RWPE1 (cell line): ENCODE measurements around the gene STK32B.

ENCODE experiments used
- CTCF ChIA-PET: fragments of 350-600 bp; sonication (Branson Sonifier 250); formaldehyde crosslinking; extraction: SDS; loops from one replicate; lab custom pipeline; 2021; lab: Yijun Ruan, JAX
- POLR2A ChIA-PET: fragments of 400-600 bp; formaldehyde crosslinking; extraction: SDS; loops from one replicate; lab custom pipeline; 2020; ENCODE audit warnings: antibody characterized with exemption; ENCODE audit not compliant: low non-redundant PET; lab: Yijun Ruan, JAX
- DNase-seq: peaks from one replicate; pipeline ENCODE4 v3.0.0; 2012; ENCODE audit warnings: low spot score
- H3K27ac ChIP-seq: fragments of 450-650 bp; 2 replicates; pipeline ENCODE4 v1.5.1; 2017
- CTCF ChIP-seq: fragments of 450-650 bp; conservative IDR thresholded peaks from 2 replicates; pipeline ENCODE4 v1.5.1; 2017; ENCODE audit warnings: low read depth, mild to moderate bottlenecking

Gene STK32B

GRCh38 chr4:5371415-5372190 is 320.3 kb downstream of the STK32B start:
- ChIA-PET POLR2A (no interaction called here), CTCF (interaction anchor here (0.7 kb wide), 1 partner anchor 82 kb away, joined by 4 read pairs; no protein-coding TSS in a partner anchor)
- no peak for TF ChIP-seq CTCF
- no peak for DNase-seq
- H3K27ac ChIP-seq, result no peak overlapping the region

DNA sequence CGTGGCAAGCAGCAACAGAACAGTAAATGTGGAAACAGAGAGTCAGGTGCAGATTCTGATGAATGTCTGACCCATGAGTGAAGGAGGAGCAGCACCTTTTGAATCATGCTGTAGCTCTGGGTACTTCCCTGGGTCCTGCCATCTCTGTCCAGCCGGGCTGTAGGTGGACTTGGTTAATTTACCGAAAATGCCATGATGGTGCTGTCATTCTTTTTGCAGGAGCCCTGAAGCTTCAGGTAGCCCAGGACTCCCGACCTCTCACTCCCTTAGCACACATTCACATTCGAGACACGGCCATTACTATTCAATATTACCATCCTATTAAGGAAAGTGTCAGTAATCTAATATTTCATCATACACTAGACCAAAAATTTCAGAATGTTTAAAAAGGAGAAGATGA is 320.9 kb downstream of the STK32B start:
- TF ChIP-seq CTCF, result no peak
- POLR2A ChIA-PET, result no interaction called here
- no peak overlapping the region for H3K27ac ChIP-seq
- DNase-seq, result no peak
- CTCF ChIA-PET, result interaction anchor here (0.7 kb wide), 1 partner anchor 82 kb away, joined by 4 read pairs; no protein-coding TSS in a partner anchor

- no peak for DNase-seq
- TF ChIP-seq CTCF, result no peak
- POLR2A ChIA-PET, result no interaction called here
- CTCF ChIA-PET, result no interaction called here
- no peak overlapping the region for H3K27ac ChIP-seq
Measured at GRCh38 chr4:5373327-5373726, 322.0 kb downstream of the STK32B start.

- H3K27ac ChIP-seq, result no peak overlapping the region
- ChIA-PET CTCF (no interaction called here), POLR2A (no interaction called here)
- no peak for TF ChIP-seq CTCF
- DNase-seq, result no peak
Measured at GRCh38 chr4:5374592-5374991, 323.3 kb downstream of the STK32B start.

GRCh38 chr4:5374994-5375393 is 323.7 kb downstream of the STK32B start:
- ChIA-PET POLR2A (no interaction called here), CTCF (no interaction called here)
- no peak for DNase-seq
- TF ChIP-seq CTCF, result no peak
- H3K27ac ChIP-seq, result no peak overlapping the region

DNA sequence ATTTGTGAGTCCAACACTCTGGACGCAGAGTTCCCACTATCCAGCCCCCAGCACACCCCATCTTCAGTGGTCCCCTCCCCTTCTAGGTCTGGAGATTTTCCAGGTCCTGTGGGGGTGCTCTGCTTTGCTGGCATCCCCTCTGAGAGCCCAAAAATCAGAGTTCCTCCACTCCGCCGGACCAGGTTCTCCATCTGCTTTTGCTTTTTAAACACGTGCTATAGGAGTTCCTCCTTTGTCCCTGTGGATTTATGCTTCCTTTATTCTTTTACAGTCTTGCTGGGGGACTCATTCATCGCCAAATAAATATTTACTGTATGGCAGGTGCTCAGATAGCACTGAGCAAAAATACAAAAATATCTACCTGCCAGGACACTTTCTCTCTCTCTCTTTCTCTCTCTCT is 324.7 kb downstream of the STK32B start:
- H3K27ac ChIP-seq, result no peak overlapping the region
- ChIA-PET POLR2A (no interaction called here), CTCF (no interaction called here)
- no peak for DNase-seq
- TF ChIP-seq CTCF, result no peak
